ENCODE measurements around the gene ABCG2. TPM values are rescaled to one million over a fixed set of nuclear protein-coding genes. Genes with fewer than 3 reads are reported as not detected.

Gene ABCG2
- total RNA-seq, 4 donors from 2014 or later: 3.4 to 16.2 (median 7.9) TPM

GRCh38 chr4:88087004-88087403, 71.4 kb downstream of the ABCG2 start:
- no peak for DNase-seq (ENCODE audit: low spot score)
- TF ChIP-seq CTCF (IDR thresholded peaks at IDR 0.05): no peak
- no peak for ATAC-seq (ENCODE audit: low FRiP score)

- TF ChIP-seq CTCF (IDR thresholded peaks at IDR 0.05): no peak
- ATAC-seq (ENCODE audit: low FRiP score) (no peak), DNase-seq (ENCODE audit: low spot score) (no peak)
These were observed 77.8 kb downstream of the ABCG2 start for GRCh38 chr4:88080626-88081025.

- DNase-seq (ENCODE audit: low spot score) (no peak), ATAC-seq (ENCODE audit: low FRiP score) (no peak)
- TF ChIP-seq CTCF (IDR thresholded peaks at IDR 0.05): no peak
These were observed 79.9 kb downstream of the ABCG2 start for GRCh38 chr4:88078579-88078978.

- DNase-seq (ENCODE audit: low spot score): no peak
- no peak for ATAC-seq (ENCODE audit: low FRiP score)
These were observed 80.4 kb downstream of the ABCG2 start for GRCh38 chr4:88077911-88078524.

GRCh38 chr4:88075336-88075735, 83.1 kb downstream of the ABCG2 start:
- no peak for TF ChIP-seq CTCF (IDR thresholded peaks at IDR 0.05)
- no peak for ATAC-seq (ENCODE audit: low FRiP score)
- DNase-seq (ENCODE audit: low spot score): no peak

More at GRCh38 chr4:88077911-88078524, 80.4 kb downstream of the ABCG2 start:
- no peak for TF ChIP-seq CTCF (IDR thresholded peaks at IDR 0.05)

GRCh38 chr4:88070031-88070430, 88.4 kb downstream of the ABCG2 start:
- no peak for TF ChIP-seq CTCF (IDR thresholded peaks at IDR 0.05)
- ATAC-seq (ENCODE audit: low FRiP score): no peak

GRCh38 chr4:88064410-88064809, 94.0 kb downstream of the ABCG2 start:
- no peak for DNase-seq (ENCODE audit: low spot score)
- TF ChIP-seq CTCF (IDR thresholded peaks at IDR 0.05): no peak
- no peak for ATAC-seq (ENCODE audit: low FRiP score)

More at GRCh38 chr4:88070031-88070430, 88.4 kb downstream of the ABCG2 start:
- no peak for DNase-seq (ENCODE audit: low spot score)

Measured in omental fat pad (tissue), 4 donors.